ENCODE measurements around the gene PAX2.

The PAX2 gene

DNA sequence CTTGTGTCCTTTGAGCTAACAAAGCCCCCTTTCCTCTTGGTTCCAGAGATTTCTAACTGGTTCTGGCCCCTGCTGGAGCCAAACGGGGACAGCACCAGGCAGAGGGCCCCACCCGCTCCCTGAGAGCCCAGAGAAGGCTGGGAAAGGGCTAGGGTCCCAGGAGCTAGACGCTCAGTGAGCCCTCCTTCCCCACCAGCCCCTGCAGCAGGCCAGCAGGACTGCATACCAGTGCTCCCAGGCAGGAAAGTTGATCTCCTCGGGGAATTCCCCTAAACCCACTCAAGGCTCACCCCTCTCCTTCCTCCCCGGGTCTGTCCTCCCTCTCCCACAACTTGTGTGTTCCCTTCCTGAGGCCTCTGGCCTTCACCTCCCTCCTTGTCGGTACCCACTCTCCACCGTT lies 47.7 kb downstream of the PAX2 start:
- no peak overlapping the region for H3K4me3 ChIP-seq
- TF ChIP-seq, protein P1, sequence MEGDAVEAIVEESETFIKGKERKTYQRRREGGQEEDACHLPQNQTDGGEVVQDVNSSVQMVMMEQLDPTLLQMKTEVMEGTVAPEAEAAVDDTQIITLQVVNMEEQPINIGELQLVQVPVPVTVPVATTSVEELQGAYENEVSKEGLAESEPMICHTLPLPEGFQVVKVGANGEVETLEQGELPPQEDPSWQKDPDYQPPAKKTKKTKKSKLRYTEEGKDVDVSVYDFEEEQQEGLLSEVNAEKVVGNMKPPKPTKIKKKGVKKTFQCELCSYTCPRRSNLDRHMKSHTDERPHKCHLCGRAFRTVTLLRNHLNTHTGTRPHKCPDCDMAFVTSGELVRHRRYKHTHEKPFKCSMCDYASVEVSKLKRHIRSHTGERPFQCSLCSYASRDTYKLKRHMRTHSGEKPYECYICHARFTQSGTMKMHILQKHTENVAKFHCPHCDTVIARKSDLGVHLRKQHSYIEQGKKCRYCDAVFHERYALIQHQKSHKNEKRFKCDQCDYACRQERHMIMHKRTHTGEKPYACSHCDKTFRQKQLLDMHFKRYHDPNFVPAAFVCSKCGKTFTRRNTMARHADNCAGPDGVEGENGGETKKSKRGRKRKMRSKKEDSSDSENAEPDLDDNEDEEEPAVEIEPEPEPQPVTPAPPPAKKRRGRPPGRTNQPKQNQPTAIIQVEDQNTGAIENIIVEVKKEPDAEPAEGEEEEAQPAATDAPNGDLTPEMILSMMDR (IDR thresholded peaks at IDR 0.05): no peak
- H3K27ac ChIP-seq: no peak overlapping the region
- DNase-seq (ENCODE audit: low spot score): no peak

DNA sequence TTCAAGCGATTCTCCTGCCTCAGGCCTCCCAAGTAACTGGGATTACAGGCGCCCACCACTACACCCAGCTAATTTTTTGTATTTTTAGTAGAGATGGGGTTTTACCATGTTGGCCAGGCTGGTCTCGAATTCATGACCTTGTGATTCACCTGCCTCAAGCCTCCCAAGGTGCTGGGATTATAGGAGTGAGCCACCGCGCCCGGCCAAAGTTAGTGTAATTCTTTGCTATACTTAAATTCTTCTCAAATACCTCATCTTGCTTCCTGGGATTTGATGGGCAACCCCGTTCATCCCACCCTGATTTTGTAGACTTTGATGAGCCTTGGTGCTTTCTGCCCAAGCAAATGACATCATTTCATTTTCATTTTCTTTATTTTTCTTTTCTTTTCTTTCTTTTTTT lies 54.5 kb downstream of the PAX2 start:
- Histone ChIP-seq H3K27ac (no peak overlapping the region), H3K4me3 (no peak overlapping the region)
- TF ChIP-seq, protein P1 (IDR thresholded peaks at IDR 0.05): no peak
- DNase-seq (ENCODE audit: low spot score): no peak

DNA sequence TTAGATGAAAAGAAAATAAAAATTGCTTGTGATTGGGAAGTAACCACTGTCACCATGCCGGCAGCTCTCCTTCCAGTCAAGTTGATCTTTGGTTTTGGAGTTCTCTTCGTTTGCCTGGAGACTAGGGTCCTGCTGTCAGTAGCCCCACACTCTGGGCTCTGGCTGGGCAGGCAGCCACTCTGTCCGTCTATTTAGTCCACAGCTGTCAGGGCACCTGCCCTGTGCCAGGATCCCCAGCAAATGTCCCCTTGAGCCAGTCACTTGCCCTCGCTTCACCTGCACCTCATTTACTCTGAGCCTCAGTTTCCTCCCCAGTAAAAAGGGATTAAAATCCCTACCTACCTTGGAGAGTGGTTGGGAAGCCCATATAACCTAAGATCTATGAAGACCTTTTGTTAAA lies 55.5 kb downstream of the PAX2 start:
- Histone ChIP-seq H3K27ac (no peak overlapping the region), H3K4me3 (no peak overlapping the region)
- TF ChIP-seq, protein P1 (IDR thresholded peaks at IDR 0.05): no peak
- no peak for DNase-seq (ENCODE audit: low spot score)

DNA sequence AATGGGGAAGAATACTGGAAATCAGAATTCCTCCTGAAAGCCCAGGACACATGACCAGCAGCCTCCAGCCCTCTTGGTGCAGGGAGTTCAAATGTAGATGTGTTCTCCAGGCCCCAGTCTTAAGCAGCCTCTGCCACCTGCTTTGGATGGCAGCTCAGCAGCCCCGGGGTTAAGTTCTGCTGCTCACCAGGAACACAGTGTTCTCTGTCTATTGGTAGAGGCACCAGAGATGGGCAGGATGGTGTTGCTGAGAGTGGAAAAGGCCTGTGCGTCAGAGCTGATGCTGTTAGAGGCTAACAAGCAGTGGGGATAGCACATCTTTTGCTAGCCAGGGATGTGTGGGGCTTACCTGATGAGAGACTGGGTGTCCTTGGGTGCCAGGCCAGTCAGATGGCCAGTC lies 56.8 kb downstream of the PAX2 start:
- Histone ChIP-seq H3K4me3 (no peak overlapping the region), H3K27ac (no peak overlapping the region)
- TF ChIP-seq, protein P1 (IDR thresholded peaks at IDR 0.05): no peak
- DNase-seq (ENCODE audit: low spot score): no peak

DNA sequence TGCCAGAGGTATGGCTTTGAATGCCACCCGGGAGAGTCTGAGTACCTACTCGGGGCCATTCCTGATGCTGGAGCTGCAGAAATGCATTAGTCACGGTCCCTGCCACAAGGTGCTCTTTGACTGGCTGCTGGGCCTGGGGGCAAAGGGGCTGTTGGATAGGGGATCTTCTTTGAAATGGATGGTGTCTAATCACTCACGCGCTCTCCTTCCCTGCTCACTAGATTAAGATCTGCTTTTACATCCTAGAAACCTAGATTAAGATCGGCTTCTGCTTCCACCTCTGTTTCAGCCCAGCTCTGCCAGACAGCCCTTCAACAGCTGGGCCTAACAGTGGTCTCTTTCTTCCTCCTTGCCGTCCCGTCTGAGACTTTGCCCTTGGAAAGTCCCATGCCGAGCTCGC lies 57.2 kb downstream of the PAX2 start:
- Histone ChIP-seq H3K27ac (no peak overlapping the region), H3K4me3 (no peak overlapping the region)
- TF ChIP-seq, protein P1 (IDR thresholded peaks at IDR 0.05): no peak
- DNase-seq (ENCODE audit: low spot score): no peak

DNA sequence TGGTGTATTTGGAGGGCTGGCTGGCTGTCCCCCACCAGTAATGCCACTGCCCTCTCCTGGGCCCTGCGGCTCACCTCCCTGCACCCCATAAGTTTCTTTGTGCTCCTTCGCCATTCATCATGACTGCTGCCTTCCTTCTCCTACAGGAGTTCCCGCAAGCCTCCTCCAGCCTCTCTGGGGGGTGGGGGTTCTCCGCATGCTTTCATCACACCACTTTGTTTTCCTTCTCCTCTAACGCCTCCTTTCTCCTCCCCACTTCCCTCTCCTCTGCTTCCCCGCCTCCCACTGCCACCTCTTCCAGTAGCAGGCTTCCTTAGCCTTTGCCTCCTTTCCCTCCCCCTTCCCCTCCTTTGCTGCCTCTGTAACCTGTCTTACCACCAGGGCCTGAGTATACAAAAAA lies 58.1 kb downstream of the PAX2 start:
- no peak overlapping the region for H3K27ac ChIP-seq
- no peak for DNase-seq (ENCODE audit: low spot score)
- TF ChIP-seq, protein P1 (IDR thresholded peaks at IDR 0.05): no peak
- no peak overlapping the region for H3K4me3 ChIP-seq

DNA sequence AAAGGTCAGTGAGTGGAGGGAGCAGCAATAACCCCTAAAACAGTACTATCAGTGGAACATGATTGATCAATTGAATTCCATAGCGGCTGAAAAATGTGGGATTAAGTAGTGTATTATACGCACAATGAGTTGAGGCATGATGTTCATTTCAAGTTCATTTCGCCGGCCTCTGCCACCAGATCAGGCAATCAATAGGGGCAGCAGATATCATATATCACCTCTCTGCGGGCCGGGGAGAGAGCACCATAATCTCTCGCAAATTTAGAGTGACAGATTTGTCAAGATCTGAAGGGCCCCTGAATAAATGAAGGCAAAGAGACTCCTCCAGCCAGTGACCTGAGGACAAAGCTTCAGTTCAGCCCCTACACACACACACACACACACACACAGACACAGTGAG lies 58.5 kb downstream of the PAX2 start:
- DNase-seq (ENCODE audit: low spot score): no peak
- Histone ChIP-seq H3K4me3 (no peak overlapping the region), H3K27ac (no peak overlapping the region)
- TF ChIP-seq, protein P1 (IDR thresholded peaks at IDR 0.05): no peak
